Activated B cell treated with CpG ODN at 0.5 μM for 24 hours (primary cell): ENCODE data around the gene PALLD. TPM values are rescaled to one million over a fixed set of nuclear protein-coding genes. Genes with fewer than 3 reads are reported as not detected.

Experiments
- ATAC-seq: fragments of 200-7000 bp; cut with Tn5 transposase; one replicate; pipeline ENCODE4 v1.10.0; 2021; ENCODE audit warnings: low read depth, mild to moderate bottlenecking, moderate library complexity
- CTCF ChIA-PET: fragments of 350-600 bp; sonication (Branson Sonifier 250); formaldehyde crosslinking; loops from one replicate; lab custom pipeline; 2021; ENCODE audit warnings: antibody characterized with exemption; lab: Charles Lee
- POLR2A ChIA-PET: fragments of 350-600 bp; sonication (Branson Sonifier 250); formaldehyde crosslinking; loops from one replicate; lab custom pipeline; 2021; ENCODE audit warnings: antibody characterized with exemption; lab: Charles Lee
- DNase-seq: peaks from one replicate; pipeline ENCODE4 v3.0.0; 2022
- H3K27ac Mint-ChIP-seq: one replicate; pipeline ENCODE4 v1.8.0; 2020; ENCODE audit warnings: mixed read lengths
- H3K27me3 Mint-ChIP-seq: one replicate; pipeline ENCODE4 v1.8.0; 2021; ENCODE audit warnings: mixed read lengths
- H3K36me3 Mint-ChIP-seq: one replicate; pipeline ENCODE4 v1.8.0; 2021; ENCODE audit warnings: low read depth, mixed read lengths
- H3K4me1 Mint-ChIP-seq: one replicate; pipeline ENCODE4 v1.8.0; 2021; ENCODE audit warnings: mixed read lengths
- H3K4me3 Mint-ChIP-seq: one replicate; pipeline ENCODE4 v1.8.0; 2020; ENCODE audit warnings: mild to moderate bottlenecking, mixed read lengths
- H3K9me3 Mint-ChIP-seq: one replicate; pipeline ENCODE4 v1.8.0; 2020; ENCODE audit warnings: mixed read lengths
- intact Hi-C: fragments of 100-400 bp; cut with micrococcal nuclease; formaldehyde crosslinking; loops from one replicate; pipeline ENCODE4 v1.15.1; 2024
- total RNA-seq: library from RNA; stranded (reverse); gene quantifications from 2 replicates; pipeline ENCODE4 v1.2.3, GENCODE V29; 2022
- TF ChIP-seq, protein P1 (sequence below): fragments of 200-600 bp; IDR thresholded peaks from one replicate; pipeline ENCODE4 v1.8.0; 2022; ENCODE audit warnings: antibody characterized with exemption, mild to moderate bottlenecking

Gene PALLD
- total RNA-seq, 1 donor from 2014 or later, result 0.44 TPM

DNA sequence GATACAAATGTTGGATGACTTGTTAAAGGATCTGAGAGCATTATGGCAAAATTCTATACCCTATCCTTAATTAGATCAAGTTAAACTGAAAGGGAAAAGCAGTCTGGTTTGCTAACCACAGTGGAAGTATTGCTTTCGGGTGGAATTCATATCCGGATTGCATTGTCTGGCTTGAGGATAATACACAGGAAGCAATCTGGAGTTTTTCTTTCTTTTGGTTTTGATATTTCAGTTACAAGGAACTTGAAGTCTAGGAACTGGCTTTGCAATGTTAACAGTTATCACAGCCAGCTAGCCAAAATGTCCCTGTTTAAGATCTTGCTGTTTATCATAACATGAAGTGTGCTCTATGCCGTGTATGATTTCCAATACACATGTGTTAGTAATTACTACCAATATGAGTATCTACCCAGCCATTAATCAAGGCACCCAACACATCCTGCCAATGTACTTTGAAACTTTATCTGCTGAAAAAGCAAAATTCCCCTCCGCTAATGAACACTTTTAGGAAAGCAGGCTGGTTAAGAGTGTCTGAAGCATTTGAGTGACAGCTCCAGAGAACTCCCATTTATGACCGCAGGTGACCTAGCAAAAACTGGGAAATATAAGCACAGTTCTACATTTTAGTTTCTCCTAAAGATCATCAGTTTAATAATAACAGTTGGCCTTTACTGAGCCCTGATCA is 146.4 kb downstream of the PALLD start:
- H3K9me3 Mint-ChIP-seq, result no peaks in the 10 kb centered on the region
- POLR2A ChIA-PET, result no interaction called here
- DNase-seq (no peak), ATAC-seq (no peak)
- no peaks in the 10 kb centered on the region for H3K4me1 Mint-ChIP-seq
- peaks cover 4% of the 10 kb centered on the region for H3K27me3 Mint-ChIP-seq
- H3K27ac Mint-ChIP-seq, result no peak overlapping the region
- TF ChIP-seq, protein P1, sequence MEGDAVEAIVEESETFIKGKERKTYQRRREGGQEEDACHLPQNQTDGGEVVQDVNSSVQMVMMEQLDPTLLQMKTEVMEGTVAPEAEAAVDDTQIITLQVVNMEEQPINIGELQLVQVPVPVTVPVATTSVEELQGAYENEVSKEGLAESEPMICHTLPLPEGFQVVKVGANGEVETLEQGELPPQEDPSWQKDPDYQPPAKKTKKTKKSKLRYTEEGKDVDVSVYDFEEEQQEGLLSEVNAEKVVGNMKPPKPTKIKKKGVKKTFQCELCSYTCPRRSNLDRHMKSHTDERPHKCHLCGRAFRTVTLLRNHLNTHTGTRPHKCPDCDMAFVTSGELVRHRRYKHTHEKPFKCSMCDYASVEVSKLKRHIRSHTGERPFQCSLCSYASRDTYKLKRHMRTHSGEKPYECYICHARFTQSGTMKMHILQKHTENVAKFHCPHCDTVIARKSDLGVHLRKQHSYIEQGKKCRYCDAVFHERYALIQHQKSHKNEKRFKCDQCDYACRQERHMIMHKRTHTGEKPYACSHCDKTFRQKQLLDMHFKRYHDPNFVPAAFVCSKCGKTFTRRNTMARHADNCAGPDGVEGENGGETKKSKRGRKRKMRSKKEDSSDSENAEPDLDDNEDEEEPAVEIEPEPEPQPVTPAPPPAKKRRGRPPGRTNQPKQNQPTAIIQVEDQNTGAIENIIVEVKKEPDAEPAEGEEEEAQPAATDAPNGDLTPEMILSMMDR, result no peak
- no peak overlapping the region for H3K4me3 Mint-ChIP-seq
- no peaks in the 10 kb centered on the region for H3K36me3 Mint-ChIP-seq
- CTCF ChIA-PET, result no interaction called here
- intact Hi-C loops, result no loop called here

DNA sequence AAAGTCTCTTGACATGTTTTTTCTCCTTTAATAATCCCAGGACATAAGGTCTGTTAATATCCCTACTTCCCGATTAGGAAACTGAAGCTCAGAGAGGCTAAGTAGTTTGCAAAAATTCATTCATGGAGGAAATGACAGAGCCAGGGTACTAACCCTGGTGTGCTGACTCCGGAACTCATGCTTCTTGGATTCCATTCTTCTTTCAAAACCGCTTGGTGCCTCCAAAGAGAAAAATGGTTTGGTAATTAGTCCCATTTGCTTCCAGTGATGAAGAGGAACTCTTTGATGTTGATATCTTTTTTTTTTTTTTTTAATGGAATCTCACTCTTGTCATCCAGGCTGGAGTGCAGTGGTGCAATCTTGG is 146.9 kb downstream of the PALLD start:
- peaks cover 4% of the 10 kb centered on the region for H3K27me3 Mint-ChIP-seq
- no peak for DNase-seq
- no peaks in the 10 kb centered on the region for H3K36me3 Mint-ChIP-seq
- H3K4me1 Mint-ChIP-seq, result no peaks in the 10 kb centered on the region
- H3K9me3 Mint-ChIP-seq, result no peaks in the 10 kb centered on the region
- no peak for ATAC-seq
- H3K27ac Mint-ChIP-seq, result no peak overlapping the region
- ChIA-PET CTCF (no interaction called here), POLR2A (no interaction called here)
- intact Hi-C loops, result no loop called here
- H3K4me3 Mint-ChIP-seq, result no peak overlapping the region
- TF ChIP-seq, protein P1, result no peak

DNA sequence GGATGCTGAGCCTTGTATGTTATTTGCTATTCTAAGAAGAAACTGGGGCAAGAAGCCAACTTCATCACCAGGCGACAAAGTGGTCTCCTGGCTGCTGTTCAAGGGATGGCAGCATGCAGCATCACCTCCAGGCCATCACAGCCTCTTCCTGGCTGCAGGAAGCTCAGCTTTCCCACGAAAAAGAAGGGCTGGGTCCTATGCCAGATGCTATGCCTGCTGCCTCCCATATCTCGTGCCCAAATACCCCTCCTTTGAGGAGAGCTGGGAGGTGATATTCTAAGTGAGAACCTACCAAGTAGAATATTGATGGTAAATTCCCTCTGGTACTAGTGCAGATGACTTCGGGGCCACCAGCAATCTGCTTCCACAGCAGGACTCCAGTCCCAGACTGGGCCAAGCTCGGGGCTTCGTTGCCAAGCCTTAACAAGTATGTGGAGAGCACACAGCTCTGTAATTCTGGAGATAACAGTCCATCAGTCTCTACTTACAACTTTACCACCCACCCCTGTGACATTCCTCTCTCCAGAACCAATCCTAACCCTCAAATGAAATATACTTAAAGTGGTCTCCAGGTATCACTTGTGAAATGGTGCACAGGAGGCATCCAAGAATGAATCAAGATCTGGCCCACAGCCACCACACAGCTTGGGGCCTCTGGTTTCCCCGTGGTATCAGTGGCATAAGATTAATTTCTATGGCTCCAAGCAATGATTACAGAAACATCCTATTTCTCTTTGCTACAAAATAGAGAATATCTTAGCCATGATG is 149.3 kb downstream of the PALLD start:
- no peaks in the 10 kb centered on the region for H3K9me3 Mint-ChIP-seq
- ChIA-PET CTCF (no interaction called here), POLR2A (no interaction called here)
- DNase-seq, result no peak
- peaks cover 4% of the 10 kb centered on the region for H3K27me3 Mint-ChIP-seq
- no peaks in the 10 kb centered on the region for H3K36me3 Mint-ChIP-seq
- H3K4me1 Mint-ChIP-seq, result no peaks in the 10 kb centered on the region
- TF ChIP-seq, protein P1, result no peak
- no peak overlapping the region for H3K27ac Mint-ChIP-seq
- intact Hi-C loops, result no loop called here
- no peak for ATAC-seq
- H3K4me3 Mint-ChIP-seq, result no peak overlapping the region

DNA sequence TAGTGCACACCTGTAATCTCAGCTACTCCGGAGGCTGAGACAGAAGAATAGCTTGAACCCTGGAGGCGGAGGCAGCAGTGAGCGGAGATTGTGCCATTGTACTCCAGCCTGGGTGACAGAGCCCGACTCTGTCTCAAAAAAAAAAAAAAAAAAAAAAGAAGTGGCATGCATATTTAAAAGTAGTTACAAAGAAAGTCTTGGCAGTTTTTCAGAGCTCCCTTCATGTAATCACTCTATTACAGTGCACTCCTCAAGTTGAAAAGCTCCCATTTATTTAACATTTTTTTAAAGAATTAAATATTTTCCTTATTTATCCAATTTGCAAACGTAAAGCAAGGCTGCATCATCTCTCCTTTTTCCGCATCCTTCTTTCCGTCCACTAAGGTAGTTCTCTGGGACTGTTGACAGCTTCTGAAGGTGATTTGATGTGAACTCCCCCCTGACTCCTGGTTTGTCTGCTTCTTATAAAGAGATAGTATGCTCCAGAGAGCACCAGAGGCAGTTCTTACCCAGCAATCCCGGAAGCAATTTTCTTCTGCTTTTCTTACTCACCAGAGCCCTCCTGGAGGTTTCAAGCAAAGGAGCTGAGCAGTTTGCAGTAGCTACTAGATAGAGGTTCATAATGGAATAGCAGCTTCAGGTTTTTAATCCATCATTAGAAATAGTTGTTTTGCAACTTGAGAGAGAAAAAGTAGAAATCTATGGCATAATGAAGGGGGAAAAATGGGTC is 151.0 kb downstream of the PALLD start:
- no peak overlapping the region for H3K27ac Mint-ChIP-seq
- H3K9me3 Mint-ChIP-seq, result no peaks in the 10 kb centered on the region
- H3K27me3 Mint-ChIP-seq, result peaks cover 4% of the 10 kb centered on the region
- no peak overlapping the region for H3K4me3 Mint-ChIP-seq
- POLR2A ChIA-PET, result no interaction called here
- no peaks in the 10 kb centered on the region for H3K36me3 Mint-ChIP-seq
- CTCF ChIA-PET, result no interaction called here
- DNase-seq (no peak), ATAC-seq (no peak)
- TF ChIP-seq, protein P1, result no peak
- no peaks in the 10 kb centered on the region for H3K4me1 Mint-ChIP-seq
- intact Hi-C loops, result no loop called here

DNA sequence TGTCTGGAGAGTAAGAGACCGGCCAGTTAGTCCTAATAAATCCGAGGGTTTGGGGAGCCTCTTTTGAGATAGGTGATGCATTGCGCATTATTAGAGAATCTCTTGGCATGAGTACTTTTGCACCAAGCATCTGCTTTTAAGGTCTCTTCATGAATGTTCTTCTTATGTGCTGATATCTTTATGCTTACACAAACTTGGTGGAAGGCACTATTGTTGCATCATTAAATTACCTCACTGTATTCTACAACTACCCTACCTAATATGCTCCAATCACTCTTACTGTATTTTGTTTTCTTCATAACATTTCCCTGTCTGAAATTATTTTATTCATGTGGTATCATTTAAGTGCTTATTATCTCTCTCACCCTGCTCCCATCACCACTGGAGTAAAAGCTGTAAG is 151.6 kb downstream of the PALLD start:
- Mint-ChIP-seq H3K27me3 (peaks cover 6% of the 10 kb centered on the region), H3K4me1 (no peaks in the 10 kb centered on the region), H3K4me3 (no peak overlapping the region), H3K36me3 (no peaks in the 10 kb centered on the region), H3K27ac (no peak overlapping the region), H3K9me3 (no peaks in the 10 kb centered on the region)
- intact Hi-C loops, result no loop called here
- DNase-seq, result no peak
- ChIA-PET POLR2A (no interaction called here), CTCF (no interaction called here)
- TF ChIP-seq, protein P1, result no peak
- ATAC-seq, result no peak
